Measurements from ENCODE around the gene WASL.
A peak's percentile ranks its signal among the peaks of the same experiment; 100 is the strongest.

The WASL gene

DNA sequence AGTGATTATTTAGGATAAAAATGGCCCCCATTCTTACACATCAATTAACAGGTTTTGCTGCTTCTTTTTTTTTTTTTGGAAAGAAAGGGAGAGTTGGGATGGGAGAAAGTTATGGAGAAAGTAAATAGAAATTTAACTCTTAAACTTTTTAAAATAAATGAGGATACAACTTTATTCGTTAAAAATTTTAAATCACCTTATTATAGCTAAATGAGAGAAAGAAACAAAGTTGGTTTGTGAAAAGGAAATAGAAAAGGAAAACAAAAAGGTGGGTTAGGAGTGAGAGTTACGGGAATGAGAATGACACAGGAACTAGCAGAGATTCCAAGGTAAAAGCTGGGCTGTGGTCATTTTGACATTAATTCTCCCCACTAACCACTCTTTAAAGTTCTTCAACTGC lies 58.3 kb downstream of the WASL start:
- no peak for DNase-seq (ENCODE audit: low spot score)

DNA sequence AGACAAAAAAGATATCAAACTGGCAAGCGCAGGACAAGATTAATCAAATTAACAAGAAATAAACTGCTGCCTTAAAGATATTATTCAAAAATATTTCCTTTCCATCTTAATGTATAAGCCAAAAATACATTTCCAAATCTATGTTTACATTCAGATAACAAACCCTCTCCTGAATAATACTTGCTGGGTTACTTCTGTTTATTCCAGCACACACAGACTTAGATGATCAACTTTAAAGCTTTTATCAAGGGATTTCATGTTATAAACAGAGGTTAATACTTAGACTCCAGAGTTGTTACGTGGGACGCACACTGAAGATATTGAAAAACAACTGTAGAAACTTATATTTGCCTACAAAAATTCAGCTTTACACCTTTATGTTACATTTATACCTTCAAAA lies 59.6 kb downstream of the WASL start:
- DNase-seq (ENCODE audit: low spot score): no peak

DNA sequence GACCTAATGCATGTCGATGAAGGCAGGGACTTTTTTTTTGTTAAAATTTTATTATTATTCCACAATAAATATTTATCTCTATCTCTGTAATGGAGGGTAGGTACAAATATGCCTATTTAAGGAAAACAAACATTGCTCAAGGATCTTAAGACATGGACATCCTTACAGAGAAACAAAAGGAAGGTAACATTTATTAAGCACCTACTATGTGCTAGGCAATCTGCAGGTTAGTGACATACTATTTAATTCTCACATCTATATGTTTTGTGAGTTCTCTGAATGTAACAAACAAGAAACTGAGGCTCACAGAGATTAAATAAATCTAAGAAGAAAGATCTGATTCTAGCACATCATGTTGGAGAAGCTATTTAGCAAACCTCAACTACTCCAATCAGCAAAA lies 61.1 kb downstream of the WASL start:
- no peak for DNase-seq (ENCODE audit: low spot score)

DNA sequence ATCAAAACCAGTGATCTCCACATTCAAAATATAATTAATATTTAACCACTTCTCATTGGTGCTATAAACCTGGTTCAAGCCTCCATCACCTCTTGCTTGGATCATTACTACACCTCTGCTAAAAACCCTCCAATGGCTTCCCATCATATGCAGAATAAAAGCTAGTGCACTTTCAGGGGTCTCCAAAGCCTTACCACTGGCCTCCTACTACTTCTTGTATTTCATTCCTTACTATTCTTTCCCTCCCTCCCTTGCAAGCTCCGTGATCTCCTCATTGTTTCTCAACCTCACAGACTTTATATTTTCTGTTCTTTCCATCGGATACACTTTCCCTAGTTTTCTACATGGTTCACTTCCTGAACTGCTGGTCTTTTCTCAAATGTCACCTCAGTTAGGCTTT lies 61.6 kb downstream of the WASL start:
- DNase-seq (ENCODE audit: low spot score): no peak

DNA sequence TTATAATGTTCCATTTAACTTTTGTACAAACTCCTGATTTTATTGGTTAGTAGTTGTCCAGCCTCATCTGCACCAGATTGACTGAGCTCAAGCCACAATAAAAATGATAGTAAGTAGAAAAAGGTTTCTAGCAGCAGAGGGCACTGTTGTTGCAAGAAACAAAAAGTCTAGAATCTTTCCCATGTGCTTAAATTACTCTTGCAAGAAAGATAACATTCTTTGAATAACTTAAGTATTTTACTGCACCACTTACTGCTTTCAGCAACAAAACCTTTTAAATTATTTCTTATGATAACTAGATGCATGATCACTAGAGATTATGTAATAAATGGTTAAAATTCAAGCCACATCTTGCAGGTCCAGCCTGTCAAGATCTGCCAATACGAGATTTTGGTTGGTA lies 66.1 kb downstream of the WASL start:
- DNase-seq (ENCODE audit: low spot score): peak; percentile 49

DNA sequence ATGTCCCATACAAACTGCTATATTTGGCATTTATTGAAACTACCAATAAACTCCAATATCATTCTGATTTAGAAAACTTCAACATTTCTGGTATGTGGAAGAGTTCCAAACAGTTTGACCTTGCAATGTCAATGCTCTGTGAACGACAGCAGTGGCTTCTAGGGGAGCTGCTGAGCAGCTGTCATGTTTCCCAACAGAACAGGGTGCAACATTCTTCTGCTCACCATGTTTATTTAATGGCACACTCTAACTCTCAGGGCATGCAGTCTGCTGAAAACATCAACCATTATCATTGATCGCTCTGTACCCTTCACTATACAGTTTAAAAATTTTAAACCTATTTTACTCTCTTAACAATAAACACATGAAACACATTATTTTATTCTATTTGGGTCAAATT lies 67.2 kb downstream of the WASL start:
- DNase-seq (ENCODE audit: low spot score): no peak

DNA sequence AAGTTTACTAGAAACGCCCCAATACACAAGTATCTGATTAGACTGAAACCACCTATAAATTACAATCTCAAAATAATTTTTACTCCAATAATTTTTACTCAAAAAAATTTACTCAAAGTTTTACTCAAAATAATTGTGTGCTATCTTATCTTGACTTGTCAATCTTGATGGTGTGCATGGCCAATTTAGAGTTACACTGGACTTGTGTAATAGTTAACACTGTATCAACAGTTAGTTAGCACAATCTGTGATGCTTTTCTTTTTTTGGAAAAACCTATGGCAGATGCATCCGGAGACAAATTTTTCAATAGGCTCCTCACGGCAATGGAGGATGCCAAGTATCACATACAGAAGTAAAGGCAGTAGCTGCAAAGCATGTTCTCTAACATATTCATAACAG lies 68.2 kb downstream of the WASL start:
- DNase-seq (ENCODE audit: low spot score): no peak

DNA sequence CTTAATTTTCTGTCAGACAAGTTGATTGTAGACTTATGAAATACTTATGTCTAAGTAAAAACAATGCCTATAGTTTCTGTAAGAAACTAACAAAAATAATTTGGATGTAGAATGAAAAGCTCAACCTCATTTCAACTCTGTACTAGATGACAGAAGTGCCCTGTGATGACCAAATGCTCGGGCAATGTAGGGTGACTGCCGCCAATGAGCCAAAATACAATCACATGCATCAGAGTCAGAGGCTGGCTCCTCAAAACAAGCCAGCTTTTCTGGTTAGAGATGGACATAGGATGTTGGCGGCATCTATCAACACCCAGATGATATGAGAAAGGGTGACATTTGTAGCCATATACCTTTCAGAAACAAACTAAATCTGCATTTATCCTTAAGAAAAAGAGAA lies 69.2 kb downstream of the WASL start:
- DNase-seq (ENCODE audit: low spot score): no peak

DNA sequence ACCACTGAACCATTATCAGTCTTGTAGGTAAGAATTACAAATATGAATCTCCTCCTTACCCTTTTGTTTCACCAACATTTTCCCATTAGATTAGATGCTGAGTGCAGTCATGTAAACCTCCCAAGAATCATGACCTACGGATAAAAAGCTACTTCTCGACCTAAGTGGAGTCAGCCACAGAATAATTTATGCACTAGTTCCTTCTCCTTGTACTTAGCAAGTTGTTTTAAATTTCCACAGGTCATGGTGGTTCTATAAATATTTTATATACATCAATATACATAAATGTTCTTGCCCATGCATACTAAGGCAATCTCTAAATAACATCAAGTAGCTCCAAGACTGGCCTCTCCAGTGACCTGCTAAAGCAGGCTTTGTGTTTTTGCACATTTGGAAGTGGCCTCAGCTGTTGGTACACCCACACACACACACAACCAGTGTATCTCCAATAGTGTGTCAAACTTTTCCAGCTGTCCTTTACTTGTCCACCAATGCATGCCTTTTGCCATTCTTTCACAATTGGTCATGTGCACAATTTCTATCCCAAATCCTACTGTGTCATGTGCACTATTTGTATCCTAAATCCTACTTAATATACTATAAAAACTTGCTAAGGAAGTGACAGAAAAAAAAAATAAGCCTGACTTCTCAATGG lies 71.6 kb downstream of the WASL start:
- DNase-seq (ENCODE audit: low spot score): no peak

DNA sequence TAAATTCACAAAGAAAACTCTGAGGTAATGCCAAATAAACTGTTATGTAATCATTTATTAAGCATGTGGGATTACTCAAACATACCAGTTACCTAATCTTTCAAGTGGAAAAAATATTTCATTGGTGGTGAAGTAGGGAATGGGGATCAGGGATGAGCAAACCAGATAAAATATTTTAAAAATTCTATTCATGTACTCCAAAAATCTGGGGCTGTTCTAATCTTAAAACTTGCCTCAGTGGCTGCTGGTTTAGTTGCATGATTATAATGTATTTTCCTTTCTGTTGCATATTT lies 73.7 kb downstream of the WASL start:
- DNase-seq (ENCODE audit: low spot score): no peak

DNA sequence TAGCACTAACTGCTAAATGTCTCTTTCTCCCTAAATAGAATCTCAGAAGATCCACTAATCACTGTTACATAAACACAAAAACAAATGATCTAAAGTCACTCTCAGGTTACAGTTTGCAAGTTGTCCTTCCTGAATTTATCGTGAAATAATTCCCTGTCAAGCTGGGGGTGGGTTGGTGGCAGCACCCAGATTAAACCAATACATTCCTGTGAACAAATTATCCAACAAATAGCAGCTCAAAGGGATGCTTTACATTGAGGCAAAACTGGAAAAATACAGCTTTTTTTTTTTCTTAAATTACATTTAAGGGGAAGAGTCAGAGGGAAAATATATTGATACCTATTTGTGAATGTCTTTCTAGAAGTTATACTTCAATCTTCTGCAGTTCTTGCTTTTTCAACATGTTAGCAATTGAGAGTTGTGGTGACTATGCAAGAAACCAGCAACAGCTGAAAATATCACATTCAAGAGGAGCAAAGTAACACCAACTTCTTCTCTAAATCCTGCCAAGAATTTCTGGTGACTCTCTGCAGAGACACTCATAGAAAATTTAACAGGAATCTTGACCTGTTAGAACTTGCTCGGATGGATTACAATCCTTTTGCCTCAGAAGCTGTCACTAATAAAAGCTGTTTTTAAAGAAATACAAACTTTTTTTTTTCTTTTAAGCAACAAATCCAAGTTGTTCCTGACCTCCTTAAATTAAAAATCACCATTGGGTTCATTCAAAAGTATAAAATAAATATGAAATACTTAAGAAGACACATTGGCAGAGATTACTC lies 74.2 kb downstream of the WASL start:
- DNase-seq (ENCODE audit: low spot score): no peak

DNA sequence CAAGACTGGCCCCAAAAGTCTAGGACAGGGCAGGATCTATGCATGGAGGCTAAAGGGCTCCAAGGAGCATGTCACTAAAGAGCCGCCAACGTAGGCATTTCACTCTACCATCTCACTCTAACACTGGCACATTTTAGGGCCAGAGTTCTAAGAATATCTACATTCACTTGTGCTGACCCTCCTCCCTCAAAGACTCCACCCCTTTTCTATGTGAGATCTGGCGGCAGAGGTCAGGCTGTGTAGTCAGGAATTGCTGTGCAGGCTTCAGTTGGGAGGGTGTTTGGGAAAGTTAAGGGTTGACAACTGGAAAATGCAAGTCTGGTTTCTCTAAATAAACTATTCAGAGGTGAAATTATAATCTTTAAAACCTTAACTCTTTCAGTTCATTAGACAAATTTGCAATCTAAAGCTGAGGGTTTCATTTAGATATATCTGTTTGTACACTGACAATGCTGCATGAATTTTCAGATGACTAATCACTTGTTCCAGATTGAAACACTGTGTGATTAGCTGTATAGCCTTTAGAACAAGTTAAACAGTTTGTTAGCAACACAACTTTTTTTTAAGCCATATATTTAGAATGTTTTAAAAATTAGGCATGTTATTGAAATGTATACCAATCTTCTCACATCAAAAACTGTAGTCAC lies 74.9 kb downstream of the WASL start:
- no peak for DNase-seq (ENCODE audit: low spot score)

DNA sequence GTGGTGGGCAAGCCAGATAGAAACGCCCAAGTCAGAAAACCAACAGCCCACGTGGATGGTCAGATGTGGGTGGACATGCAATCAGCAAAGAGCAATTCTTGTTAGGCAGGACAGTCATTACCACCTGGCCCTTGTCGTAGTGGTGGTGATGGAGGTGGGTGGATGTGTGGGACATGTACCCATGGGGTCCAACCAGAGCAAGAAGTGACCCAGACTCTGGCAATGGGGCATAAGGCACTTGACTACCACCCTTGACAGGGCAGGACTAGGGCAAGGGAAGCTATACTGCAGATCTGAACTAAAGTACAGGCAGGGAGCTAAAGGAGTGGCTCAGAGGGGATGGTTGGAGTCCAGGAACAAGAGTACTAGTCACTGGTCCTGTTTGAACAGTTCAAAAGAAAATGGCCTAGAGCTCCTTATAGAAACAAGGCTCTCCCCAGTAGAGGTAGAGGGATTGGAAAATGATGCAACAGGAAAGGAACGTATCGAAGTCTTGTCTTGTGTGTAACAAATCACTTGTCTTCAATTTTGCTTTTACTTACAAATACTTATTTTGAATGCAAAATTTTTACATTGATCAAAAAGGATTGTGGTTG lies 75.6 kb downstream of the WASL start:
- DNase-seq (ENCODE audit: low spot score): no peak

DNA sequence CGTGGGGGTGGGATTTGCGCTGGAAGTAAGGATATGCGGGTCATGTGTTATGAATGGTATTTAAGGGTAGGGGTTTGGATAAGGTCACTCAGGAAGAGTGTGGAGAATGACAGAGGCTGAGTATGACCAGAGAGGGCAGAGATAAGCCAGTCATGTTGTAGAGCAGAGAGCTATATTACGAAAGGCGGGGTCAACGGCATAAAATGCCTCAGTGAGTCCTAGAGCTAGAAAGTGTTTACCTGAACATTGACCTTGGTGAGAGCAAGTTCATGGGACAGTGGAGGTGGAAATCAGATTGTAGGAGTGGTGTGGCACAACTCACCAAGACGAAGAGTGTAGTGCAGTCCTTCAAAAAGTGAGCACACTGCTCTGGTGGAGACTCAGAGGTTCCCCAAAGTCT lies 79.3 kb downstream of the WASL start:
- DNase-seq (ENCODE audit: low spot score): no peak

DNA sequence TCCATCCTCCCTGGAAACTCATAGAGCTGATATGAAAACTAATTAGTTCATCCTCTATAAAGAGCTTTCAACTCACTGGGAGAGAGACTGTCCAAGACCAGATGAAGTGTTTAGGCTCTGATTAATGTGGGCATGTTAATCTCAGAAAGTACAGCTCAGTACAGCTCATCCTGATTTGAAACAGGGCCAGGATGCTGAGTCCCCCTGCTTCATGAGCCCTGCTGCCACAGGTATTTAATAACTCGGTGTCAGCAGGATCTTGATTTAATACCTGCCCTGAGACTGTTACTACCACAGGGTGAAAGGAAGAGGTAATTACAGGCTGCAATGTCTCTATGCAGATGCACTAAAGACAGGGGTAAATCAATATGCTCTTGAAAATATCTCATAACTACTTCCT lies 82.3 kb downstream of the WASL start:
- DNase-seq (ENCODE audit: low spot score): no peak

DNA sequence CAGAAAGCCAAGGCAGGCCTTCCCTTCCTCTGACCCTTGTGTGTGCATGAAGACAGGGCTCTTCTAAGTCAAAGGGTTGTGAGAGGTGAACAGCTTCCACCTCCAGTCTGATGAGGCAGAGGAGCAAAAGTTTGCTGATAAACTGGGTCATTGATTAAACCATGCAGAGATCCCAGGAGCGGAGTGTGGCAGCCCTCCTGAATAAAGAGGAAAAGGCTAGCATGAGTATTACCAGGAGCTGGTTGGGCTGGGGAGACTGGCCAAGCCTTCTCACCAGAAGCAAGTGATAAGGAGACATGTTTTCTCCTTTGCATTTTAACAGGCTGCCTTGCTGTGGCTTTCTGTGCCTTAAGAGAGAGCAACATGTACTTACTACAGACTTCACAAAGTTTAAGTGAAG lies 82.9 kb downstream of the WASL start:
- no peak for DNase-seq (ENCODE audit: low spot score)

DNA sequence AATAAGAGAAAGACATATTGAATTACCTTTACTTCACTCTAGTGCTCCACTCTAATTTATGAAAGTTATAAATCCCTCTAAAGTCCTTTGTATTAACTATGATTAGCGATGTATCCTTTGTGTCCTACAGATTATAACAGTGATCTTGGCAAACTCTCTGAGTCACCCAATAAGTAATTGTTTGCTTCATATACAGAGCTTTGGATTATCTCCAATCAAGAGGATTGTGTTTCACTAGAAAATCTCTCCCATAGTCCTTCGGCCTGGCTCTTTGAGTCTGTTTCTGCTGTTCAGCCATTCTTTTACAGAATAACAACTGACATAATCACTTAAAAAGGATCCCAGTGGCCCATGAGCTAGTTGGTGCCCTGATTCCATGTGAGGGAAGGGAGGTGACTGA lies 83.6 kb downstream of the WASL start:
- DNase-seq (ENCODE audit: low spot score): no peak

DNA sequence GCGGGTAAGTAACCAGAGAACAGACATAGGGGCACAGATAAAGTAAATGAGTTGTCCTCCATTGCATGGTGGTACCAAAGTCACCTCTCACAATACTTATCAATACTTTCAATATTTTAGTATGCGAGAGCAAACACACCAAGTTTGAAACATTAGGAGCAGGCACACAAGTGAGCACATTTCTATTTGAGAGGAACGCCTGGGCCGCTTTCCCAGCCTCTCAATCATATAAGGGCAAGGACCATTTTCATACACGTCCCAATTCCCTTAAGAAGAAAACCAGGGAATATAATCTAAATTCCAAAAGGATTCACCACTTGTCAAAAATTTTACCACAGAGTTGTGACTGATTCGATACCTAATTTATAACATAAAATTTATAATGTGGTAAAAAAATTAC lies 85.6 kb downstream of the WASL start:
- no peak for DNase-seq (ENCODE audit: low spot score)

DNA sequence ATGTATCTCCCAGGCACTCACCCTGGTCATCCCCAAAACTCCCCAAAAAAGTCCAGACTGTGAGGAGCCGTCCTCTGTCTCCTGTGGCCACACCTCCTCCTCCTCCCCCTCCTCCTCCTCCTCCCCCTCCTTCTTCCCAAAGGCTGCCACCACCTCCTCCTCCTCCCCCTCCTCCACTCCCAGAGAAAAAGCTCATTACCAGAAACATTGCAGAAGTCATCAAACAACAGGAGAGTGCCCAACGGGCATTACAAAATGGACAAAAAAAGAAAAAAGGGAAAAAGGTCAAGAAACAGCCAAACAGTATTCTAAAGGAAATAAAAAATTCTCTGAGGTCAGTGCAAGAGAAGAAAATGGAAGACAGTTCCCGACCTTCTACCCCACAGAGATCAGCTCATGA lies 86.0 kb downstream of the WASL start:
- no peak for DNase-seq (ENCODE audit: low spot score)

DNA sequence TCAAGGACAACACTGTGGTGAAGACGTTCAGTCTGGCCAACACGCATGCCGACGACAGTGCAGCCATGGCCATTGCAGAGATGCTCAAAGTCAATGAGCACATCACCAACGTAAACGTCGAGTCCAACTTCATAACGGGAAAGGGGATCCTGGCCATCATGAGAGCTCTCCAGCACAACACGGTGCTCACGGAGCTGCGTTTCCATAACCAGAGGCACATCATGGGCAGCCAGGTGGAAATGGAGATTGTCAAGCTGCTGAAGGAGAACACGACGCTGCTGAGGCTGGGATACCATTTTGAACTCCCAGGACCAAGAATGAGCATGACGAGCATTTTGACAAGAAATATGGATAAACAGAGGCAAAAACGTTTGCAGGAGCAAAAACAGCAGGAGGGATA lies 86.5 kb downstream of the WASL start:
- no peak for DNase-seq (ENCODE audit: low spot score)

DNA sequence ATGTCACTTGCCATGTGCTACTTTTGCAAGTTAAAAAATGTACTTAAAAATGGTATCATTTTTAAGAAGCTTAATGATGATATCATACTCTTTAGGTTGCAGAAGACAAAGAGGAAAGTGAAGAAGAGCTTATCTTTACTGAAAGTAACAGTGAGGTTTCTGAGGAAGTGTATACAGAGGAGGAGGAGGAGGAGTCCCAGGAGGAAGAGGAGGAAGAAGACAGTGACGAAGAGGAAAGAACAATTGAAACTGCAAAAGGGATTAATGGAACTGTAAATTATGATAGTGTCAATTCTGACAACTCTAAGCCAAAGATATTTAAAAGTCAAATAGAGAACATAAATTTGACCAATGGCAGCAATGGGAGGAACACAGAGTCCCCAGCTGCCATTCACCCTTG lies 87.0 kb downstream of the WASL start:
- DNase-seq (ENCODE audit: low spot score): no peak

DNA sequence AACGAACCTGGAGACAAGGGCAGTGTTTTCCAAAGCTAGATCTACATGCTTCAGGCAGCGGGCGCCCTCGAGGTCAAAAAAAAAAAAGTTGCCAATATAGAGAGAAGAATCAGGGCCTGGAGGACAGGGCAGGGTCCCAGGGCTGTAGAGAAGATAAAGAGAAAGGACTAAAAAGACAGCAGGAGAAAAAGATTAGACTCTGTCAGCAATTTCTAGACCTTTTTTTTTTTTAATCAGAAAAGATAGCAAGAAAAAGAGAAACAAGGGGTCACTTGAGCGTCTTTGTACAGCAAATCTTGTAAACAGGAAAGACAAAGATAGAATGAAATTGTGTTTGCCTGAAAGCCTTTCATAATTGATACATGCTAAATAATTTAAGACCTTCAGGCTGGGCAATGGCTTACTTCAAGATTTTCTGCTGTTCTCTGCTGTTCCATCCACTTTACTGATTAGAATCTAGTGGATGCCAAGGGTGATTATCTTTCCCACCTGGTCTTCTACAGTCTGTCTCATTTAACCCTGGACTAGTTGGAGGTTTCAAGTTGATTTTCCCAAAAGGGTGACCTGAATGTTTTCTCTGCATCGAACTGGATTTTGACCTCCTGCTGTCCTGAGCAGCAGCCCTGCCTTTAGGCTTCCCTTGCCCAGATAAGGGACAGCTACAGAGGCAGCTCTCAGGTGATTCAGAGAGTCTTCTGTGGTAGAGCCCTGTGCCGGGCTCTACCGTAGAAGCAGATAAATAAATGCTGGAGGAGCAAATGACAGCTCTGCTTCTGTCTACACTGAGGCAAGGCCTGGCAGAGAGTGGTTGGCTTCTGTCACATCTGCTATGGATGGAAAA lies 88.1 kb downstream of the WASL start:
- DNase-seq (ENCODE audit: low spot score): no peak

DNA sequence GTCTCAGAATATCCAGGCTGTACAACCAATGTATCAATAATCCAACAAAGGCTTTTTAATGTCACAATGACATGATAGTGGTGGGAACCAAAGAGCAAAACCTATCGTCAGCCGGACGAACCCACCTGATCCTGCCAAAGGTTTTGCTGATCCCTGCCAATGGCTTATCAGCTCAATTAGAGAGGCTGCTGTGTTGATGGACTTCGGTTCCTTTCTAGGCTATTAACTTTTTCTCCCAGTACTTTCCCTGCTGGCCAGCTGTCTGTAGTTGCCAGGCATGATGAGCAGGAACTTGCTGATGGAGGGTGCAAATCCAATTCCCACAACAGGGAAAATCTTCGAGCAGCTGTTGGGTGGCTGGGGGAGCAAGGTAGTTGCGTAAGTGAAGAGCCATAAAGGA lies 90.8 kb downstream of the WASL start:
- no peak for DNase-seq (ENCODE audit: low spot score)

Measured in CD4-positive, alpha-beta T cell treated with Interleukin-2 at 100 ng/mL for 4 hours (primary cell).